ENCODE data around the gene RNF123.
"Not testable (repeated sequence)": the region's sequence is repeated elsewhere in the genome, so short reads cannot be mapped to it uniquely, and the experiment has no call there.

Gene RNF123

DNA sequence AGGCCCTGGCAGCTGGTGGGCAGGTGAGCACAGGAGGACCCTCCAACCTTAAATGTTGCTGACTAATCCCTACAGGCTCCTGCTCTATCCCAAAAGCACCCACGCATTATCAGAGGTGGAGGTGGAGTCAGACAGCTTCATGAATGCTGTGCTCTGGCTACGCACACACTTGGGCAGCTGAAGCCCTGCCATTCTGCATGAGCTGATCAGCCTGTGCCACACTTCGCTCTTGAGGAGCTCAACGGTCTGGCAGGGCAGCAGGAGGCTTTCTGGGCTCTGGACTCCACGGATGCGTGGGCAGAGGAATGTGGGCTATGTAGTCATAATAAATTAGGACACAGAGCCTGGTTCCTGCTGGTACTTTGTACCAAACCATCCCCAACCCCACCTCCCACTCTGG lies 6.2 kb upstream of the RNF123 start:
- DNase-seq: no peak

DNA sequence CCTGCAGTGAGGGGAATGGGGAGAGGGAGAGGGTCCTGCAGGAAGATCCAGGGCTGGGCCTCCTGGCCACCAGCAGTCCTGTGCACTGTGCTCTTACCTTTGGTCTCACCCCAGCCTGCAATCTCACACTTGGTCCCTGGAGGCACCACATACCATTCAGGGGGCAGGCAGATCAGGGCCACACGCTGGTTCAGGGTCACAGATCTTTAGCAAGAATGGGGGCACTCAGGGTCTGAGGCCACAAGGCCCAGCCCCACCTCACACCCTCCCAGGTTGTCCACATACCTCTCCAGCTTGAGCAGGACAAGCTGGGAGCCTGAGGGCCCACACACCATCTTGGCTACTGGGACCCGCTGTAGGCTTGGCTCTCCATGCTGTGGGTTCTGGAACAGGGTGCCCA lies 4.9 kb upstream of the RNF123 start:
- DNase-seq: not testable (repeated sequence)

- not testable (repeated sequence) for DNase-seq
Observed at GRCh38 chr3:49685103-49685502, 4.3 kb upstream of the RNF123 start.

- DNase-seq: not testable (repeated sequence)
Observed at GRCh38 chr3:49685846-49686245, 3.5 kb upstream of the RNF123 start.

DNA sequence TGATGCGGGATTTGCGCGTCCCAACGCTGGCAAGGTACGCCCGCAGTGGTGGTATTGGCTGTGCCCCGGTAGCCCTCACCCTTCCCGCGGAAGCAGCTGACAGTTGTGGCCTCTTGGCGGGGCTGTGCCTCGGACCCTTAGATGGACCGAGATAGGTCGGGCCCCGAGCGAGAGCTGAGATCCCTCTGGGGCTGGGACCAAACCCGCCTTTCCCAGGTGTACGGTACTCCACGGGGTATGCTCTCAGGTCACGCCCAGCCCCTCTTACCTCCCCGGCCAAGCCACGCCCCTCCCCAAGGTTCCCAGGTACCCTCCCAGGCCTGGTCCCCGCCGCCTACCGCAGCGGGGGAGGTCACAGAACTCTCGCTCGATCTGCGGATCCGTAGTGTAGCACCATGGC lies 3.0 kb upstream of the RNF123 start:
- not testable (repeated sequence) for DNase-seq

DNA sequence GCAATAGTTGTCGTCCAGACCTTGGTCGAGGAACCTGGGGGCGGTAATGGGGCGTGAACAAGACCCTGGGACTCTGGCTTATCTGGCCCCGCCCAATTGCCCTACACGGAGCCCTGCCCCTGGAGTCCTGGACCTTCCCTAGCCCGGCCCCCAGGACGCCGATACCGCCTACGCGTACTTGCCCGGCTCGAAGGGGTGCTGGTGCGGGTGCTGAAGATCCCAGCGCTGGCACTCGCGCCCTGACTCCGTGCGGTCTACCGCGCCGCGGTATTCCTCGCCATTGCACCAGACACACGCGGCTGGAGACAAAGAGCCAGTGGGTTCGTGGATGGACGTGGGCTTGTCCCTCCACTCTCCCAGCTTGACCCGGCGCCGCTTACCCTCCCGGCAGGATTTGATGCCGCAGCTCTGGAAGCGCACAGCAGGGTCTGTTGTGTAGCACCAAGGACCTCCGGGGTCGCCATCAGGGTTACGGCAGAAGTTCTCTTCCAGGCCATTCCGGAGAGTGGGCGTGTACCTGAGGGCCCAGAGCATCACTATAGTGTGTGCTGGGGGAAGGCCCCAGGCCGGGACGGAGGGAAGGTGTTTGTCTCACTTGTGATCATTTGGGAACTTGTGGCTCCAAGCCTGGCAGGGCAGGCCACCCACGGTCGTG lies 2.5 kb upstream of the RNF123 start:
- DNase-seq: peak; percentile 34

DNA sequence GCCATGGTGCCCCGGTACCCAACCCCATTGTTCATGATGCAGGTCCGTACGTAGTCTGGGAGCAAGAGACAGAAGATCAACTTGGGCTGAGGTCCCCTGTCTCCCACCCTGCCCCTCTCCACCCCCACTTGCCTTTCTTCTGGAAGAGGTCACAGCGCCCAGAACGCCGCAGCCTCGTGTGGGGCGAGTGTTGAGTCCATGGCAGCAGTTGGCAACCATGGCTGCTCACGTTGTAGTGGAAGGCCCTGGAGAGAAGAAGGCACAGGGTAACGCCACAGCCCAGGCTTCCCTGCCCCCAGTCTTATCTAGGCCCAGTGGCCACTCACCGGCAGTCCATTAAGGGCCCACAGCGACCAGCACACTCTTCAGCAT lies 1.9 kb upstream of the RNF123 start:
- DNase-seq: not testable (repeated sequence)

DNA sequence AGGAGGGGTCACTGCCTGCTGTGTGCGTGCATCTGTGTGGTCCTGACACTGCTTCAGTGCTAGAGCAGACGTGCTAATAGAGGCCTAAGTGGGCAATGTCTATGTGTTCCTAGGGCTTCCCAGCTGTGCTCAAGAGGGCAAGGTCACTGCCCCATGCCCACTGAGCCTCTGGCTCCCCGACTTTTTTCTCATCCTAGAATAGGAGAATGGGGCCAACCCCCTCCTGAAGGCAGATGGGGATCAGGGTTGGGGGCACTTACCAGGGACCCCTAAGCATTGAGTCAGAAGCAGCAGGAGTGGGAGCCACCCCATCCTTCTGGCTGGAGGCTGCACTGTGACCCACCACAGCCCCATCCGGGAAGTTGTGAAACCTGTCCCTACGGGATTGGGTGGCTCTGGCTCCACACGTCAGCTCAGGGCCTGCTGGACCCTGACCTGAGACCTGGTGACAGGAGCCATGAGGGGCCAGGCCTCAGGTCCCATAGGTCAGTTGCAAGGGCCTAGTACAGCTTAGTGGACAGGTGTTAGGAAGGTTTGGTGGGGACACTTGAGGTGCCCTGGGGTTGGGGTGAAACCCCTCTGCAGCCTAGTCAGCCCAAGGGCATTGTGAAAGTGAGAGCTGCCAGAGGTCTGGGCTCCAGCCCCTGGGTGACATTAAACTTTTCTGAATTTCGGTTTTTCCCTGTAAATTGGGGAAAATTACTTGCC lies 865 bp upstream of the RNF123 start:
- DNase-seq: not testable (repeated sequence)

DNA sequence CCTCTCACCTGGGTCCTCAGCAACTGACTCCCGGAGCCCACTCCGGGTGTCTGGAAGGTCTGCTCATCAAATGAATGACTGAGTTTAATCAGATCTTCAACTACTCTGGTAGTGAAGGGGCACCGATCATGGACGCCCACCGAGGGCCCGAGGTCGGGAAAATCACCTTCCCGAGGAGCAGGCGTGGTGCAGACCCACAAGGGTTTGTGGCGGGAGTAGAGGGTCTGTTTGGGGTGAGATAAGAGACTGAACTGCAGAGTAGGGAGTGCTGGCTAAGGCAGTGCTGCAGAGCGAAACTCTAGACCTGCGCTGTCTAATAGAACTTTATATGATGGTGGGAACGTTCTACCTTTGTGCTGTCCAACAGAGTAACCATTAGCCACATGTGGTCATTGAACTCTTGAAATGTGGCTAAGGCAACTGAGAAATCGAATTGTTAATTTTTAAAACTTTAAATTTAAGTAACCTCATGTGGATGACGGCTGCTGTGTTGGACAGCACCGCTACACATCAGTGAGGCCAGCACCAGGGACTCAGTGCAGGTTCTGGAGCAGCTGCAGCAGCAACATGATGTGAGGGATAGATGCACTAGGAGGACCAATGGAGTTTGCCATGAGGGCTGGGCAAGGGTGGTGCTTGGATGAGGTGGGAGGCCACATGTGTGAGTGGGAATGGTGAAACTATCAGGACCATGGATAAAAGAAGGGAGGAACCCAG lies 709 bp downstream of the RNF123 start:
- DNase-seq: not testable (repeated sequence)

GRCh38 chr3:49690856-49691255 lies 1.5 kb downstream of the RNF123 start:
- not testable (repeated sequence) for DNase-seq

DNA sequence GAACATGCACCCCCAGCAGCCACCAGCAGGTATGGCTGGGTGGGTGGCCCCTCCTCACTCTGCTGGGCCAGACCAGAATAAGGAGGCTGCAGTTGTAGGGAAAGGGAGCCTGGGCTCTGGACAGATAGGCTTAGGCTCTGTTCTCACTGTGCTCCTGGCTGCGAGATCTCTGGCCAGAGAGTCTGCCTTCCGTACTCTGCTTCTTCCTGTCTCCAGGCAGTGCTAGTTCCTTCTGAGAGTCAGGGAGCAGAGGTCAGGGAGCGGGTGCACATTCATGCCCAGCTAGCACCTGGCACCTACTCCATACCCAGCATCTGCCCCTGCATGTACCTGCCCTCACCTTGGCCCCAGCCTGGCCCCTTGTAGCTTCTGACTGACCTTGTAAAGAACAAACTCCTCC lies 2.1 kb downstream of the RNF123 start:
- DNase-seq: not testable (repeated sequence)

DNA sequence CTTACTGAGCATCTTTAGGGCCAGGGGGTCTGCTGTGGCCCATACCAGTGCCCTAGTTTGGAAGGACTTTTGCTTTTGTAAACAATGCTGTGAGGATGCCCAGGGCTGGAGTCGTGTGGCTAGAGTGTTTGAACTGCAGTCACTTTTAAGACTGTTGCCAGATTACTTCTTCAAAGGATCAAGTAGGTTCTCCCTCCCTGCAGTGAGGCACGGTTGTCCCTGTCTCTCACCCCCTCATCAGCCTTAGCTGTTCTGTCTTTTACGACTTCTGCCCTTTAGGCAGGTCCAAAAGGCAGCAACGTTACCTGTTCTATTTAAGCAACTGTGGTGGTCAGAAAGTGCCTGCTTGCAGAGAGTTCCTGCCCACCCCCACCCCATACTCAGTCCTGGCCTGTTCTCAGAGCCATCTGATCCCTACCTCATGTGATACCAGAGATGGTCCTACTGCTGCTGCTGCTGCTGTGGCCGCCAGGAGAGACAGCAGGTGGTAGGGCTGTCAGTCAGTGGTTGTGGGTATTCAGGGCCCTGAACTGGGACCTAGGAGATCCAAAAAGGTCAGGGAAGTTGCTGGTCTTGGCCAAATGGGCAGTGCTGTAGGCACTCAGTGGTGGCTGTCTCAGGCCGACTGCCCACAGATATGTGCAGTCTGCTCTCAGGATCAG lies 5.2 kb downstream of the RNF123 start:
- DNase-seq: not testable (repeated sequence)

DNA sequence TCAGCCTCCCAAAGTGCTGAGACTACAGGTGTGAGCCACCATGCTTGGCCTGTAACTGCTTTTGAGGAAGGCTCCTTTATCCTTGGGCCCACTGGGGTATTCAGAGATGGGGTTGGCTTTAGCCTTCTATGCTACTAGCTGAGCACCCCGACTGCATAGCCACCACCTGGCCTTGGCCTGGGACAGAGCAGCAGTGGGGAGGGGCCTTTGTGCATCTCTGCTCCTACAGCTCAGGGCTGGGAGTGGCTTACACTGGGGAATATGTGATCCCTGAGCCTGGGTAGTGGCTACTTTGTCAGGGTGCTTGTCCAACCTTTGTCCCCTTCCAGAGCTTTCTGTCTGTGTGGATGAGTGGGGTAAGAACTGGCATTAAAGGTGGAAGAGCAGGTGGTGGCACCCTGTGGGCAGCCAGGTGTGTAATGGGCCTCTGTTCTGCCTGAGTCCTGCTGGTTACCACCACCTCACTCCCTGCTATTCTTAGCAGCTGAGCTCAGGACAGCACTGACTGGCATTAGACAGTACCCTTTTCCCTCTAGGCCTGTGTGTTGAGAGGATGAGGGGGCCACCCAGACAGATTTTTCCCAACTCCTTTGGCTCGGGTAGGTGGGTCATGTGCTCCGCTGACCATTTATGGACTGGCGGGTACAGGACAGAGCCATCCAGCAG lies 6.1 kb downstream of the RNF123 start:
- DNase-seq: not testable (repeated sequence)

DNA sequence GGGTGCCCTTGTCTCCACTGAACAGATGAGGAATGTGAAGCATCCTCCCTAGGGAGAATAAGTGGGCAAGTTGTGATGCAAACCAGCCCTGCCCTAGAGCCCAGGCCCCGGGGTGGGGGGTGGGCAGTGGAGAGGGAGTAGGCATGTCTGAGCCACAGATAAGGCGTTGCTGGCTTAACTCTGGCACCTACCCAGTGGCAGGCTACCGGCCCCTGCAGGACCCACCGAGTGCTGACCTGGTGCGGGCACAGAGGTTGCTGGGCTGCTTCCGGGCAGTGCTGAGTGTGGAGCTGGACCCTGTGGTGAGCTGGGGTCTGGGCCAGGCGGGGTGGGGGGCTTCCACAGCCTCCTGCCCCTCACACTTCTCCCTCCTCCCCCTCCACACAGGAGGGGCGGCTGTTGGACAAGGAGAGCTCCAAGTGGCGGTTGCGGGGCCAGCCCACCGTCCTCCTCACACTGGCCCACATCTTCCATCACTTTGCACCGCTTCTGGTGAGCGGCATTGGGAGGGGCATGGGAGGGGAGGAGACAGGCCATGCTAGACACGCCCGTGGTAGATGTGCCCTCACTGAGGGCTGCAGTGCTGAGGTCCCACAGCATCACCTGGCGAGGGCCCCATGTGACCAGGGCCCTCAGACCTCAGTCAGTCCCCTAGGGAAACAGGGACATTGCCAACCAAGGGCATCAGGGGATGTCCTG lies 10.1 kb downstream of the RNF123 start:
- DNase-seq: no peak

DNA sequence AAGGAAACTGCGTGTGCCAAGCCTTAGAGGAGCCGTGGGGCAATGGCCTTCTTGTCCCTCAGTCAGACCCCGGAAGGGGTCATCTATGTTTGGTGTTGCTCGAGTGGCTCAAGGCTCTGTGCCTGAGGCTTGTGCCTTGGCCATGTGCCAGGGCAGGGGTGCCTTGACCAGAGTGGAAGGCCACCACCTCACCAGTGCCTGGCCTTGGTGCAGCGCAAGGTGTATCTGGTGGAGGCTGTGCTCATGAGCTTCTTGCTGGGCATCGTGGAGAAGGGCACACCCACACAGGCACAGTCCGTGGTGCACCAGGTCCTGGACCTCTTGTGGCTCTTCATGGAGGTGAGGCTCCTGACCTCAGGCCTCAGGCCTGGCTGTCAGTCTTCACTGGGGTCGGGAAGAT lies 10.7 kb downstream of the RNF123 start:
- no peak for DNase-seq

- no peak for DNase-seq
Observed at GRCh38 chr3:49700453-49701128, 11.2 kb downstream of the RNF123 start.

DNA sequence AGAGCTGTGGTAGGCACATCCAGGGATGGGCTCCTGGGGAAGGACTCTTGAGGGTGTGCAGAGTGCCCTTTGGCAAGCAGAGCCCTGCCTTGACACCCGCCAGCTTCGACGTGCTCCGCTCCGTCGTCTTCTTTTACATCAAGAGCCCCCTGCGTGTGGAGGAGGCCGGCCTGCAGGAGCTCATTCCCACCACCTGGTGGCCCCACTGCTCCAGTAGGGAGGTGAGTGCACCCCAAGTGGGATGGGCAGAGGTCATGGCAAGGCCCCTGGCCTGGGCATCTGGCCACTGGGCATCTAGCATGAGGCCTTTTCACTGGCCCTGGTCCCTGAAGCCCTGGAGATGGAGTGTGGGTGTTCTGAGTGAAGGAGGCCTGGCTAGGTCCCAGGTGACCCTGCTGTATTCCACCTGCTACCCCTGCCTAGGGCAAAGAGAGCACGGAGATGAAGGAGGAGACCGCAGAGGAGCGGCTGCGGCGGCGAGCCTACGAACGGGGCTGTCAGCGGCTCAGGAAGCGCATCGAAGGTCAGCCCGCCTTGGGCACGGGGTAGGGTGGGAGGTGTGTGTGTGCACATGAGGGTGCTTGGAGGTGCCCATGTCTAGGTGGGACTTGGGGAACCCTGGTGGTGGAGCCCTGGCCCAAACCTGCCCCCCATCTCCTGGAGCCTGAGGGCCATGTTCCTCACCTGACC lies 12.2 kb downstream of the RNF123 start:
- DNase-seq: no peak

- DNase-seq: no peak
Observed at GRCh38 chr3:49702672-49703071, 13.3 kb downstream of the RNF123 start.

- DNase-seq: peak; percentile 57
Observed at GRCh38 chr3:49703443-49703927, 14.1 kb downstream of the RNF123 start.

GRCh38 chr3:49703956-49704355 lies 14.6 kb downstream of the RNF123 start:
- DNase-seq: no peak

DNA sequence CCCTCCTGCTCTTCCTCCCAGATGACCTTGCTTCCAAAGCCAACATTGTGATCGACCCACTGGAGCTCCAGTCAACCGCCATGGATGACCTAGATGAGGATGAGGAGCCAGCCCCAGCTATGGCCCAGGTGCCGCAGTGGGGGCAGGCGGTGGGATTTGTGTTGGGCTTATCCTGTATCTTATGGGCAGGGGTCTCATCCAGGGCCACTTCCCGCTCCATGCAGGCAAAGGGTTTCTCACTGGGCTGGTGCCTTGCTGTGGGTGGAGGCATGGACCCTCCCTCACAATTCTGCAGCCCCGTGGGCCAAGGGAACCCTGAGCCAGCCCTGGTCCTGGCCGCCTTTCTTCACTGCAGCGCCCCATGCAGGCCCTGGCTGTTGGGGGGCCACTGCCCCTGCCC lies 15.3 kb downstream of the RNF123 start:
- no peak for DNase-seq

All from fibroblast of upper back skin (primary cell).